Colonic mucosa (tissue), 4 donors: ENCODE data around the gene MTUS2. TPM values are rescaled to one million over a fixed set of nuclear protein-coding genes. Genes with fewer than 3 reads are reported as not detected.

Experiments used
- DNase-seq: peaks from one replicate; pipeline ENCODE4 v3.0.0-alpha.2; 2020
- H3K27ac ChIP-seq: fragments of 200-600 bp; one replicate; pipeline ENCODE4 v1.8.0; 2021
- H3K27me3 ChIP-seq: fragments of 200-600 bp; one replicate; pipeline ENCODE4 v1.8.0; 2021
- H3K36me3 ChIP-seq: fragments of 200-600 bp; one replicate; pipeline ENCODE4 v1.8.0; 2021
- H3K4me1 ChIP-seq: fragments of 200-600 bp; one replicate; pipeline ENCODE4 v1.8.0; 2021; ENCODE audit warnings: mild to moderate bottlenecking
- H3K4me3 ChIP-seq: fragments of 200-600 bp; one replicate; pipeline ENCODE4 v1.8.0; 2021
- H3K9ac ChIP-seq, 2 donors: one replicate each; pipeline ENCODE4 v1.7.0; 2013; ENCODE audit warnings: control low read depth in 2 of 2, low read depth in 2 of 2, low read length in 2 of 2
- H3K9me3 ChIP-seq: fragments of 200-600 bp; one replicate; pipeline ENCODE4 v1.8.0; 2021
- intact Hi-C: fragments of 100-400 bp; cut with DNase I; formaldehyde crosslinking; loops from one replicate; pipeline ENCODE4 v1.14.1; 2022
- total RNA-seq, 2 donors: library from RNA; stranded (reverse); fragmentation: NEBNext Ultra II Directional in 1 of 2; extraction: Animal tissue kit (Norgen Biotek cat#: 25700) in 1 of 2; gene quantifications; one replicate each; pipeline ENCODE4 v1.2.1, GENCODE V29; 2021
- TF ChIP-seq, protein P1 (sequence below): fragments of 200-600 bp; IDR thresholded peaks from one replicate; pipeline ENCODE4 v1.8.0; 2022; ENCODE audit warnings: antibody characterized with exemption, mild to moderate bottlenecking
- donor health status: healthy.
- donor health status: DM: no; HTN: no; CAD: no.
- donor health status: DM: no; HTN: no; CAD: no.

The MTUS2 gene
- total RNA-seq, 2 donors from 2014 or later, result 0.11 to 0.40 TPM

DNA sequence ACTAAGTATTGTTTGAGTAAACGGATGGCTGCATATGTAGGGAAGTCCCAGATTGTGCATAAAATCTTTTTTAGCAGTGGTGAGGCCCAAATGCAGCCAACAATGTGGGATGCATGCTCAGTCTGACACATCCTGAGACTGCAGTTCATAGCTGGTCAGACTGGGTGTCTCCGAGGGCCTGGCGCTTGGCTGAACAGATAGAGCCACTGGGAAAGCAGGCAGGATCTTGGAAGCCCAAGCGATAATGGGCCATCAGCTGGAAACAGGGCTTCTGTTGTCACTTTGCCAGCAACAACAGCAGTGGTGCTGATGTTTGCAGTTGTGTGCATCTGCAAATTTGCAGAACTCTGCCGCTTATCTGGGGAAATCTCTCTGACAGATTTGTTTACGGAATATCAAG is 36.1 kb downstream of the MTUS2 start:
- H3K36me3 ChIP-seq, result no peaks in the 10 kb centered on the region
- no peak for DNase-seq
- no peak overlapping the region for H3K4me3 ChIP-seq
- H3K9ac ChIP-seq, result no peak overlapping the region
- intact Hi-C loops, result no loop called here
- H3K9me3 ChIP-seq, result no peaks in the 10 kb centered on the region
- TF ChIP-seq, protein P1, sequence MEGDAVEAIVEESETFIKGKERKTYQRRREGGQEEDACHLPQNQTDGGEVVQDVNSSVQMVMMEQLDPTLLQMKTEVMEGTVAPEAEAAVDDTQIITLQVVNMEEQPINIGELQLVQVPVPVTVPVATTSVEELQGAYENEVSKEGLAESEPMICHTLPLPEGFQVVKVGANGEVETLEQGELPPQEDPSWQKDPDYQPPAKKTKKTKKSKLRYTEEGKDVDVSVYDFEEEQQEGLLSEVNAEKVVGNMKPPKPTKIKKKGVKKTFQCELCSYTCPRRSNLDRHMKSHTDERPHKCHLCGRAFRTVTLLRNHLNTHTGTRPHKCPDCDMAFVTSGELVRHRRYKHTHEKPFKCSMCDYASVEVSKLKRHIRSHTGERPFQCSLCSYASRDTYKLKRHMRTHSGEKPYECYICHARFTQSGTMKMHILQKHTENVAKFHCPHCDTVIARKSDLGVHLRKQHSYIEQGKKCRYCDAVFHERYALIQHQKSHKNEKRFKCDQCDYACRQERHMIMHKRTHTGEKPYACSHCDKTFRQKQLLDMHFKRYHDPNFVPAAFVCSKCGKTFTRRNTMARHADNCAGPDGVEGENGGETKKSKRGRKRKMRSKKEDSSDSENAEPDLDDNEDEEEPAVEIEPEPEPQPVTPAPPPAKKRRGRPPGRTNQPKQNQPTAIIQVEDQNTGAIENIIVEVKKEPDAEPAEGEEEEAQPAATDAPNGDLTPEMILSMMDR, result no peak
- H3K4me1 ChIP-seq, result no peaks in the 10 kb centered on the region
- H3K27me3 ChIP-seq, result no peaks in the 10 kb centered on the region
- no peak overlapping the region for H3K27ac ChIP-seq

DNA sequence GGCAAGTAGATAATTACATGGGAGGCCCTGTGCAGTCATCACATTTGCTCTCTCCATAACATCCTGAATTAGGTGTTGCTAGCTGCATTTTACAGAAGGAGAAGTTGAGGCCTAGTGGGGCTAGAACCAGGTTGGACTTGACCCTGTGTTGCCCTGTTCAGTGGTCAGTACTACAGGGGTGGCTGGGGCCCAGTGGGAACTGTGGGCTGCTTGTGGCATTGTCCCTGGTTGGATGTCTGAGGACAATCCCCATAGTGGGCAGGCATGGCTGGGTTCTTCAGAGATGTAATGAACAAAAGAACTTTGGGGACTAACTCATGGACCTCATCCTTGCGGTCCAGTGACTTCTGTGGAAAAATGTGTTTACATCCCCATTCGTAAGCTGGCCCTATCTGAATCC is 38.9 kb downstream of the MTUS2 start:
- no peak for DNase-seq
- no peaks in the 10 kb centered on the region for H3K4me1 ChIP-seq
- H3K27ac ChIP-seq, result no peak overlapping the region
- no peak overlapping the region for H3K9ac ChIP-seq
- no peaks in the 10 kb centered on the region for H3K9me3 ChIP-seq
- H3K27me3 ChIP-seq, result no peaks in the 10 kb centered on the region
- no peak overlapping the region for H3K4me3 ChIP-seq
- TF ChIP-seq, protein P1, result no peak
- intact Hi-C loops, result no loop called here
- H3K36me3 ChIP-seq, result no peaks in the 10 kb centered on the region

- no peaks in the 10 kb centered on the region for H3K36me3 ChIP-seq
- intact Hi-C loops, result no loop called here
- no peaks in the 10 kb centered on the region for H3K27me3 ChIP-seq
- H3K9me3 ChIP-seq, result no peaks in the 10 kb centered on the region
- H3K4me1 ChIP-seq, result no peaks in the 10 kb centered on the region
- no peak overlapping the region for H3K9ac ChIP-seq
- H3K27ac ChIP-seq, result no peak overlapping the region
- H3K4me3 ChIP-seq, result no peak overlapping the region
- DNase-seq, result no peak
- TF ChIP-seq, protein P1, result no peak
Observed at GRCh38 chr13:28859717-28860116, 39.6 kb downstream of the MTUS2 start.

DNA sequence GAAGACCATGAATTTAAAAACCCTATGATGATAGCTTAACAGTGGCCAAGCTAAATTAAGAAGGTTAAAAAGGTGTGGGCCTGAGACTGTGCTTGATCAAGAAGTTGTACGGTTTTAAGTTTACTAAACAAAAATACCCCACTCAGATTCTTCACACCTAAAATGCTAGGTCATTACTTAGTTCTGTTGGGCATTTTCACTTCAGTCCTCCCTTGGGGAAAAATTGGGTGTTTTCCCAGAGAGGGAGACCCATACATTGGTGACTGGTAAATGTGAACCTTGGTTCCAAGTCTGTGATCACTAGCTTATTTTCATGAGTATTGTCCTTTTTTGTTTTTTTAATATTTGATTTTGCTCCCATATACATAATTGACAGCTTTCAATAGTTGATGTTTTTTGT is 44.4 kb downstream of the MTUS2 start:
- no peak for DNase-seq
- intact Hi-C loops, result no loop called here
- H3K4me1 ChIP-seq, result no peaks in the 10 kb centered on the region
- TF ChIP-seq, protein P1, result no peak
- no peak overlapping the region for H3K27ac ChIP-seq
- no peak overlapping the region for H3K9ac ChIP-seq
- H3K27me3 ChIP-seq, result no peaks in the 10 kb centered on the region
- H3K4me3 ChIP-seq, result no peak overlapping the region
- H3K36me3 ChIP-seq, result no peaks in the 10 kb centered on the region
- no peaks in the 10 kb centered on the region for H3K9me3 ChIP-seq

GRCh38 chr13:28865149-28865744 is 45.1 kb downstream of the MTUS2 start:
- no peak overlapping the region for H3K27ac ChIP-seq
- no peaks in the 10 kb centered on the region for H3K9me3 ChIP-seq
- H3K4me3 ChIP-seq, result no peak overlapping the region
- H3K36me3 ChIP-seq, result no peaks in the 10 kb centered on the region
- intact Hi-C loops, result no loop called here
- TF ChIP-seq, protein P1, result no peak
- no peak for DNase-seq
- no peak overlapping the region for H3K9ac ChIP-seq
- no peaks in the 10 kb centered on the region for H3K27me3 ChIP-seq
- H3K4me1 ChIP-seq, result no peaks in the 10 kb centered on the region
